DMS53 (cell line): ENCODE data around the gene DDAH1.
"Not testable (repeated sequence)": the region's sequence is repeated elsewhere in the genome, so short reads cannot be mapped to it uniquely, and the experiment has no call there.

Source experiments
- DNase-seq: peaks from one replicate; lab custom pipeline; 2025; lab: John Stamatoyannopoulos, UW

Gene DDAH1

GRCh38 chr1:85359874-85360721 lies 104.9 kb downstream of the DDAH1 start:
- no peak for DNase-seq

GRCh38 chr1:85358702-85359438 lies 106.1 kb downstream of the DDAH1 start:
- DNase-seq, result no peak

DNA sequence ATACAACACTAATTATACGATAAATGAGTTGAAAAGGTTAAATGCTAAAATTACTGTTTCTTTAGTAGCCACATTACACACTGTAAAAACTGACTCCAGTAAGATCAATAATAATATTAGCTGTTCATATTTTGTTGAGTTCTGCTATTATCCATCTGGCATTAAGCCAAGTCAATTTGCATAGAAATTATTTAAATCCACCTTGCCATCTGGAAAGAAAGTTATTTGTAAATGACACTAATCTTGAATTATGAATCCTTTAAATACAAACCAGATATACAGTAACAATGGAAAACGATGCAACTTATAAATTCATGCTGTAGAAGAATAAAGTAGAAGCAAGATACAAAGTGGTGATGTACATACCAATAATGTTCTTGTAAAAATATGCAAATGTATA lies 107.1 kb downstream of the DDAH1 start:
- no peak for DNase-seq

GRCh38 chr1:85356130-85356529 lies 108.8 kb downstream of the DDAH1 start:
- peak; percentile 27 for DNase-seq

DNA sequence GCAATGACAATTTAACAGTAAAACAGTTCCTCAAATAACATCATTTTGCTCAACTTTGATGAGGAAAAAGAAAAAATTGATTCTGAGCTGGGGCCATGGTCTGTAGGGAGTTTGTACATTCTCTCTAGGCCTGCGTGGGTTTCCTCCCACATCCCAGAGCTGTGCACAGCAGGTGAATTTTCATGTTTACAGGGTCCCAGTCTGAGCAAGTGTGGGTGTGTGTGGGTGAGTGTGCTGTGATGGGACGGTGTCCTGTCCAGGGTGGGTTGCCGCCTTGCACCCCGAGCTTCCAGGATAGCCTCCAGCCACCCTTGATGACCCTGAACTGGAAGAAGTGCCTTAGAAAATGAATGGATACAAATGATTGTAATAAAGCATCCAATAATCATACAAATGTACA lies 112.9 kb downstream of the DDAH1 start:
- DNase-seq, result no peak

- no peak for DNase-seq
These were observed 113.6 kb downstream of the DDAH1 start for GRCh38 chr1:85351202-85351828.

DNA sequence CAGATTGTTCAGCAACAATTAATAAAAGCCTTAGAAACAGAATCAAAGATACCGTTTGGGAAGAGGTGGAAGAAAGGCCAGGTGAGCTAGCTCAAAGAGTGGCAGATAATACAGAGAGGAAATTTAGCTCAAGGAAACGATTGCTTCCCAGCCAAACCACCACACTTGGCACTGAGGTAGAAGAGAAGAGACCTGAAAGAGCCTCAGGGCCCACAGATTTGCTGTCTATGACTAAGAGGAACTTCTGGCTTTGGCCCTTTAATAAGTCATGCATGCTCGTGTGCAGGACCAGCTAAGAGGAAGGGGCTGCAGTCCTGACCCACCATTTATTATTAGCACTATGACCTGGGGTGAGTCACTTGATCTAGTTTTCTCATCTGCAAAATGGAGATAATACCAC lies 115.7 kb downstream of the DDAH1 start:
- no peak for DNase-seq

- DNase-seq, result no peak
These were observed 117.1 kb downstream of the DDAH1 start for GRCh38 chr1:85347908-85348307.

GRCh38 chr1:85347275-85347674 lies 117.7 kb downstream of the DDAH1 start:
- DNase-seq, result not testable (repeated sequence)

GRCh38 chr1:85344256-85344694 lies 120.7 kb downstream of the DDAH1 start:
- peak; percentile 77 for DNase-seq

DNA sequence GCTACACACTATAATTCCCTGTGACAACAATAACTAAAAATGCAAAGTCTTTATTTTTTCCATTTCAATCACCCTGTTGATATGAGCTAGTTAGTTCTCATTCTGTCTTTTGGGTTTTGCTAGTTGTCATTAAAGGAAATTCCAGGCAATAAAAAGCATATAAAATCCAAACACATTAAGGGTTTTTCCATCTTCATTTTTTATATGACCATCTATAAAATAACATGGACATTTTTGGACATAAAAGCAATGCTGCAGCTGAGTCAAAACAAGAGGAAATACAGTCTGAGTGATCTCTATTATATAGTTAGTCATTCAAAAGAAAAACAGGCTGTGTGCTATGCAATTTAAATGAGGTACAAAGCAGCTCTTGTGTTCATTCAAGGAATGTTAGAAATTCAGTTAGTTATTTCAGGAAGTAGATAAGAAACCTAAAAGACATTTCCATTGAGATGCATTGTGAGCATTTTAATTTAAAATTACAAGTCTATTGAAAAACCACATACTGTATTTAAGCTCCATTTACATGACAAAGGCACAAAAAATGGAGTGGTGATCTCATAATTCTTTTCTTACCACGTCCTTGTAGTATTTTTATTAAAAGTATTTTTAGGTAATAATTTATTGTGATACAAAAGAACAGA lies 121.2 kb downstream of the DDAH1 start:
- no peak for DNase-seq

DNA sequence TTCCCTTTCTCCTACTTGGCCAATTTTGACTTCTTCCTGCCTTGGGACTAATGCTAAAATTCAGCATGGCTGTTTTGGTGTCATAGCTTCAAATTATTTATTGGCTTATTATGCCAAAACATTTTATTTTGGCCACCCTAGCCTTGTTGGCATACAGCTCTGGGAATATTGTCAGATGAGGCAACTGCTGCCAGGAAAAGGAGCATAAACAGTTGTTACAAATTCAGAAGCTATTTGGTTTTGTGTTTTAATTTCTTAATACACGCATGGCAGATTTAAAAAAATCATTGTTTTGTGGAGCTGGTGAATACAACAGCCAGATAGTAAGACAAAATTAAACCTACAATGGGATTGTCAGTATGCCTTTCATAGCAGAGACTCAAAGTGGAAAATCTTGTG lies 121.7 kb downstream of the DDAH1 start:
- DNase-seq, result no peak

- DNase-seq, result no peak
These were observed 122.8 kb downstream of the DDAH1 start for GRCh38 chr1:85342207-85342606.

GRCh38 chr1:85340427-85340826 lies 124.5 kb downstream of the DDAH1 start:
- no peak for DNase-seq

- DNase-seq, result no peak
These were observed 125.1 kb downstream of the DDAH1 start for GRCh38 chr1:85339656-85340399.

GRCh38 chr1:85339089-85339488 lies 125.9 kb downstream of the DDAH1 start:
- DNase-seq, result no peak

DNA sequence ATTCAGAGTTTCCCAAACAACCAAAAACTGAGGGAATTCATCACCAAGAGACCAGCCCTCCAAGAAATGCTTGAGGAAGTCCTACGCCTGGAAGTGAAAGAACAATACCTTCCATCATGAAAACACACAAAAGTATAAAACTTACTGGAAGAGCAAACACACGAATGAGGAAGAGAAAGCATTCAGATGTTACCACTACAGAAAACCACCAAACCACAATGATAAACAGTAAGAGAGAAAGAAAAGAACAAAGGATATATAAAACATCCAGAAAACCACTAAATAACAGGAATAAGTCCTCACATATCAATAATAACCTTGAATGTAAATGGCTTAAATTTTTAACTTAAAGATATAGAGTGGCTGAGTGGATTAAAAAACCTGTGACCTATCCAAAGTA lies 130.0 kb downstream of the DDAH1 start:
- DNase-seq, result no peak

DNA sequence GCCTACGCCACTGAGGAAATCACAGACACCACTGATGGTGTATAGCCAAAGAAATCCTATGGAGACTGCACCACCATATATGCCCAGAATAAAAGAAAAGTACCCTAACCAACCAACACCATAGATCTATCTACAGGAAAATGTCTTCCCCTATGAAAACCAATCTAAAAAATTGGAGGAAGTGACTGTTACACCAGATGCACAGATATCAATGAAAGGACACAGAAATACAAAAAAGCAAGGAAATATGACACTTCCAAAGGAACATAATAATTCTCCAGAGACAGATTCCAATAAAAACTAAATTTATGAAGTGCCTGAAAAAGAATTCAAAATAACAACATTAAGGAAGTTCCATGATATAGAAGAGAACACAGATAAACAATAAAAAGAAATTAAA lies 131.8 kb downstream of the DDAH1 start:
- no peak for DNase-seq

- DNase-seq, result no peak
These were observed 132.4 kb downstream of the DDAH1 start for GRCh38 chr1:85332575-85332974.

DNA sequence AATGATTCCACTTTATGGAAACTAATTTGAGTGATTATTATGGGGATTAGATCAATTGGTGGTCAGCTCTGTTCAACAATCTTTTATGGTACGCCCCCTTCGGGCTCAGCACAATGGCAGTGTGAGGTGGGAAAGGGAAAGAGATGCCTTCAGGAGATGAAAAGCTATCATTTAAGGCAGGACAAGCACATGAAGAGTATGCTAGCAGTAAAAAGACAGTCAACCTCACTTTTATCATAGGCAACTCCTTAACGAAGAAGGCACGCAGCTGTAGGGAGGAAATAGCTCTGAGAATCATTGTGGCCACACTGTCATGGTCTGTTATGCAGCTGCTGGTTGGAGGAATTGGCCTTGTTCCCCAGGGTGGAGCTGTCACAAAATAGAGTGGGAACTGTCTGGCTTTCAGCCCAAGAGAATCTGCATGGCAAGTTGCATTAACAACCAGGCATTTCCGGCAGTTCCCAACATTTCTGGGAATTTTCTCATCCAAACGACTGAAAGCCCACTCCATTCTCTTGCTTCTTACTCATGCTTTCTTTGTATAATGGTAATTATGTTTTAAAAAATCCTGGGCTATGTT lies 134.2 kb downstream of the DDAH1 start:
- DNase-seq, result no peak

DNA sequence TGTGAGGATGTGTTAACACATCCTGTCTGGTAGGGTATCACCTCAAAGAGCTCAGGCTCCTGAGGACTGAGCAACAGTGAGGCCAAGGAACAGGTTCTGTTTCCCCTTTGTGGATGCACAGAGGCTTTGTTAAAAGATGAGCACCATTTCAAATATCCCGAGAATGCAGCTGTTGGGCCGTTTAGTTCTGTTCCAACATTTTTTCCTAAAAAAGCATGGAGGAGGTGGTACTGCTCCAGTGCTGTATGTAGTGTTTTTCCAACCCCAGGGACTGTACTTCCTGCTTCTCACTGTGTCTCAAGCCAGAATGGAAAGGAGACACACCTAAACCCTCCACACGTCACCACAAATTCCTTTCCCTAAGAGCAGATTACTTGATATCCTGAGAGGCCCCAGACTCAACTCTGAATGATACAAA lies 134.7 kb downstream of the DDAH1 start:
- DNase-seq, result no peak
